ENCODE results near the gene IFT25. TPM values are rescaled to one million over a fixed set of nuclear protein-coding genes. Genes with fewer than 3 reads are reported as not detected.
A peak's percentile ranks its signal among the peaks of the same experiment; 100 is the strongest.

Gene IFT25
- polyA plus RNA-seq, 2 donors: 18.9 to 23.7 TPM

GRCh38 chr1:53959664-53960250 lies 14.3 kb upstream of the IFT25 start:
- Histone ChIP-seq H3K4me3 (ENCODE audit: low read depth in 1 of 2, low read length in 2 of 2) (no peak overlapping the region), H3K9me3 (ENCODE audit: control insufficient read depth in 2 of 2, insufficient read depth in 1 of 2, low read depth in 1 of 2, low read length in 1 of 2) (no peaks in the 10 kb centered on the region), H3K4me1 (ENCODE audit: control insufficient read depth in 2 of 2, insufficient read depth in 2 of 2, low read length in 1 of 2) (no peaks in the 10 kb centered on the region), H3K36me3 (ENCODE audit: control insufficient read depth in 2 of 2, insufficient read depth in 2 of 2, low read length in 1 of 2) (peaks cover 6 to 23% of the 10 kb centered on the region in 2 donors), H3K27me3 (ENCODE audit: control insufficient read depth in 1 of 2, insufficient read depth in 2 of 2, low read length in 2 of 2) (no peaks in the 10 kb centered on the region), H3K27ac (ENCODE audit: low read depth in 2 of 2, low read length in 1 of 2) (no peak overlapping the region)

DNA sequence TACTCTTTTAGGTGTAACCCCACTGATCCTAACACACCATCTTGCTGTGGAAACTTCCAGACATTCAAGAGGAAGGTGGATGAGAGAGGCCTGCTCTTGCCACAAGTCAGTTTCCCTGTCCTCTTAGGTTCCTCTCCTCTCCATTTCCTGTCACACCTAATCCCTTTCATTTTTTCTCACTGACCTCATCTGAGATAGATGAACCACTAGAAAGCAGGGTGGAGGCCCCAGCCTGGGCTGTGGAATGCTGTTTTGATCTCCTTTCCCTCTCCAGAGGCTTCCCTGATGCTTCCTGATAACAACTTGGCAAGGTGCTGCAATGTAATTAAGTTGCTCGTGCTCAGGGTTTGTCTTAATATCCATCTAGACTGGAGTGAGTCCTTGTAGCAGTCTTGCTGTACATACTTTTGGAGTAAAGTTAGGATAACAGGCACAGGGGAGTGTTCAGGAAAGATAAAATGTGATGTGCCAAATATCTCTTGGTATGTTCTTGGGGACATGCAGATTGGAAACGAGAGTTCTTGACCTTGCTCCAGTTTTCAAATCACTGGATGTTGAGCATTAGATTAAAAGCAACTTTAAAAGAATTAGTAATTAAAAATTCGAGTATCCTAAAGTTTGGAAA lies 11.8 kb upstream of the IFT25 start:
- H3K9me3 ChIP-seq (ENCODE audit: control insufficient read depth in 2 of 2, insufficient read depth in 1 of 2, low read depth in 1 of 2, low read length in 1 of 2): no peaks in the 10 kb centered on the region
- no peak overlapping the region for H3K4me3 ChIP-seq (ENCODE audit: low read depth in 1 of 2, low read length in 2 of 2)
- H3K27me3 ChIP-seq (ENCODE audit: control insufficient read depth in 1 of 2, insufficient read depth in 2 of 2, low read length in 2 of 2): no peaks in the 10 kb centered on the region
- H3K27ac ChIP-seq (ENCODE audit: low read depth in 2 of 2, low read length in 1 of 2): peak overlapping the region; percentile 12 to 40
- peaks cover 0 to 9% of the 10 kb centered on the region in 2 donors for H3K36me3 ChIP-seq (ENCODE audit: control insufficient read depth in 2 of 2, insufficient read depth in 2 of 2, low read length in 1 of 2)
- WGBS, 2 donors: 45 to 49% methylated on average over 3 of the region's 3 CpGs
- H3K4me1 ChIP-seq (ENCODE audit: control insufficient read depth in 2 of 2, insufficient read depth in 2 of 2, low read length in 1 of 2): no peaks in the 10 kb centered on the region

GRCh38 chr1:53956308-53957168 lies 11.0 kb upstream of the IFT25 start:
- Histone ChIP-seq H3K4me3 (ENCODE audit: low read depth in 1 of 2, low read length in 2 of 2) (no peak overlapping the region), H3K27ac (ENCODE audit: low read depth in 2 of 2, low read length in 1 of 2) (peak overlapping the region; percentile 27 to 40), H3K4me1 (ENCODE audit: control insufficient read depth in 2 of 2, insufficient read depth in 2 of 2, low read length in 1 of 2) (no peaks in the 10 kb centered on the region), H3K9me3 (ENCODE audit: control insufficient read depth in 2 of 2, insufficient read depth in 1 of 2, low read depth in 1 of 2, low read length in 1 of 2) (no peaks in the 10 kb centered on the region), H3K27me3 (ENCODE audit: control insufficient read depth in 1 of 2, insufficient read depth in 2 of 2, low read length in 2 of 2) (no peaks in the 10 kb centered on the region), H3K36me3 (ENCODE audit: control insufficient read depth in 2 of 2, insufficient read depth in 2 of 2, low read length in 1 of 2) (peaks cover 5 to 9% of the 10 kb centered on the region in 2 donors)
- 61 to 66% methylated on average over 3 of the region's 3 CpGs for WGBS, 2 donors

DNA sequence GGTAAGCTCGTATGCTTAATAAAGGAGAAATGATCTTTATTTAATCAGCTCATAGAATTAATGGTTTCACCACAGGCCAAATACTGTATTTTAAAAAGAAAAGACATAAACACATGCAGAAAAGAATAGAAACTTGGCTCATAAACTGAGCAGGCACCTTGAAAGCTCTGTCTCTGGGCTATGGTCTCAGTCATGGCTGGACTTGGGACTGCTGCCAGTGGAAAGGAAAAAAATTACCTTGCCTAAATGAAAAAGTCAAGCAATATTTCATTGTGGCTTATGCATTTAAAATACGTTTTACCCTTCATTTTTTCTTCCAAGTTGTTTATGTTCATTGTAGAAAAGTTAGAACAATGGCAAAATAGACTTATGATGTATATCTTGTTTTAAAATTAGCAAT lies 8.6 kb upstream of the IFT25 start:
- peaks cover 7 to 8% of the 10 kb centered on the region in 2 donors for H3K36me3 ChIP-seq (ENCODE audit: control insufficient read depth in 2 of 2, insufficient read depth in 2 of 2, low read length in 1 of 2)
- H3K27ac ChIP-seq (ENCODE audit: low read depth in 2 of 2, low read length in 1 of 2): no peak overlapping the region
- no peaks in the 10 kb centered on the region for H3K9me3 ChIP-seq (ENCODE audit: control insufficient read depth in 2 of 2, insufficient read depth in 1 of 2, low read depth in 1 of 2, low read length in 1 of 2)
- H3K4me3 ChIP-seq (ENCODE audit: low read depth in 1 of 2, low read length in 2 of 2): no peak overlapping the region
- H3K4me1 ChIP-seq (ENCODE audit: control insufficient read depth in 2 of 2, insufficient read depth in 2 of 2, low read length in 1 of 2): no peaks in the 10 kb centered on the region
- no peaks in the 10 kb centered on the region for H3K27me3 ChIP-seq (ENCODE audit: control insufficient read depth in 1 of 2, insufficient read depth in 2 of 2, low read length in 2 of 2)
- WGBS, 2 donors: 71 to 74% methylated on average over 2 of the region's 2 CpGs

DNA sequence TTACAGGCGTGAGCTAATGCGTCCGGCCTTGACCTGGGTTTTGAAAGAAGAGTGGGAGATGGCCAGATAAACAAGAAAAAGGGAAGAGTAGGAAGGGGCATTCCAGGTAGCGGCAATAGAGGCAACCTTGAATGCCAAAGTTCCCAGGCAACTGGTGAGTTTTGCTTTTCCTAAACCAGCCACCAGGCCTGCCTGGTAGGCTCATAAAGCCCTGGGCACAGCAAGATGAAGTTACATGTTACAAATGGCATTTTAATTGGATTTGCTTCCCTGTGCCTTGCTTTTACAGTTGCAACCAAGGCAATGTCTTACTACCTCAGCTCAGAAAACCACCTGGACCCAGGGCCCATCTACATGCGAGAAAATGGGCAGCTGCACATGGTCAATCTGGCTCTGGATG lies 6.2 kb upstream of the IFT25 start:
- Histone ChIP-seq H3K27ac (ENCODE audit: low read depth in 2 of 2, low read length in 1 of 2) (no peak overlapping the region), H3K27me3 (ENCODE audit: control insufficient read depth in 1 of 2, insufficient read depth in 2 of 2, low read length in 2 of 2) (no peaks in the 10 kb centered on the region), H3K9me3 (ENCODE audit: control insufficient read depth in 2 of 2, insufficient read depth in 1 of 2, low read depth in 1 of 2, low read length in 1 of 2) (no peaks in the 10 kb centered on the region), H3K4me3 (ENCODE audit: low read depth in 1 of 2, low read length in 2 of 2) (no peak overlapping the region), H3K36me3 (ENCODE audit: control insufficient read depth in 2 of 2, insufficient read depth in 2 of 2, low read length in 1 of 2) (peaks cover 0 to 8% of the 10 kb centered on the region in 2 donors), H3K4me1 (ENCODE audit: control insufficient read depth in 2 of 2, insufficient read depth in 2 of 2, low read length in 1 of 2) (no peaks in the 10 kb centered on the region)
- WGBS, 2 donors: 87 to 96% methylated on average over 5 of the region's 5 CpGs

- 84 to 89% methylated on average over 4 of the region's 4 CpGs for WGBS, 2 donors
- no peak overlapping the region for H3K27ac ChIP-seq (ENCODE audit: low read depth in 2 of 2, low read length in 1 of 2)
- no peaks in the 10 kb centered on the region for H3K27me3 ChIP-seq (ENCODE audit: control insufficient read depth in 1 of 2, insufficient read depth in 2 of 2, low read length in 2 of 2)
- H3K4me3 ChIP-seq (ENCODE audit: low read depth in 1 of 2, low read length in 2 of 2): no peak overlapping the region
- no peaks in the 10 kb centered on the region for H3K9me3 ChIP-seq (ENCODE audit: control insufficient read depth in 2 of 2, insufficient read depth in 1 of 2, low read depth in 1 of 2, low read length in 1 of 2)
- H3K4me1 ChIP-seq (ENCODE audit: control insufficient read depth in 2 of 2, insufficient read depth in 2 of 2, low read length in 1 of 2): peaks cover 0 to 6% of the 10 kb centered on the region in 2 donors
- H3K36me3 ChIP-seq (ENCODE audit: control insufficient read depth in 2 of 2, insufficient read depth in 2 of 2, low read length in 1 of 2): peaks cover 0 to 8% of the 10 kb centered on the region in 2 donors
Observed at GRCh38 chr1:53949023-53949990, 3.8 kb upstream of the IFT25 start.

DNA sequence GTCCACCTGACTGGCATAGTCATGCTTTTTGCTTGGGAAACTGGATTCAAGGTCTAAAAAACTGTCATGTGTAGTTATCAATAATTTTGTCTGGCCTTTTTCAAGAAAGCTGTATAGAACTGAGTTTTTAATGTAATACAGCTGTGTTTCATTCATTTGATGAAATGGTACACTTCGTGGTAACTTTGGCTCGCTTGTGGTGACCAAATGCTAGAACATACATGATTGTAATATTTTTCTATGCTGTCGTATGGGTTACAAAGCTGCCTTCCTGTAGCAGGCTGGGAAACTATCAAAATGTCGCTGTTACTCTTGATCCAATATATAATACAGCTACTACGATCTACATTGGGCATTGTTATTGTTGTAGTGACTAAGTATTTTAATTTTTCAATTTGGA lies 2.8 kb upstream of the IFT25 start:
- no peak overlapping the region for H3K27ac ChIP-seq (ENCODE audit: low read depth in 2 of 2, low read length in 1 of 2)
- H3K4me1 ChIP-seq (ENCODE audit: control insufficient read depth in 2 of 2, insufficient read depth in 2 of 2, low read length in 1 of 2): peaks cover 0 to 6% of the 10 kb centered on the region in 2 donors
- no peaks in the 10 kb centered on the region for H3K27me3 ChIP-seq (ENCODE audit: control insufficient read depth in 1 of 2, insufficient read depth in 2 of 2, low read length in 2 of 2)
- H3K9me3 ChIP-seq (ENCODE audit: control insufficient read depth in 2 of 2, insufficient read depth in 1 of 2, low read depth in 1 of 2, low read length in 1 of 2): no peaks in the 10 kb centered on the region
- 85 to 89% methylated on average over 5 of the region's 5 CpGs for WGBS, 2 donors
- peaks cover 0 to 8% of the 10 kb centered on the region in 2 donors for H3K36me3 ChIP-seq (ENCODE audit: control insufficient read depth in 2 of 2, insufficient read depth in 2 of 2, low read length in 1 of 2)
- no peak overlapping the region for H3K4me3 ChIP-seq (ENCODE audit: low read depth in 1 of 2, low read length in 2 of 2)

- peak overlapping the region in 1 of 2 donors; percentile 96 for H3K27ac ChIP-seq (ENCODE audit: low read depth in 2 of 2, low read length in 1 of 2)
Observed at GRCh38 chr1:53947172-53947907, 1.8 kb upstream of the IFT25 start.

More at GRCh38 chr1:53947172-53947907, 1.8 kb upstream of the IFT25 start:
- Histone ChIP-seq H3K9me3 (ENCODE audit: control insufficient read depth in 2 of 2, insufficient read depth in 1 of 2, low read depth in 1 of 2, low read length in 1 of 2) (no peaks in the 10 kb centered on the region), H3K4me3 (ENCODE audit: low read depth in 1 of 2, low read length in 2 of 2) (peak overlapping the region; percentile 71 to 80), H3K36me3 (ENCODE audit: control insufficient read depth in 2 of 2, insufficient read depth in 2 of 2, low read length in 1 of 2) (peaks cover 0 to 8% of the 10 kb centered on the region in 2 donors), H3K27me3 (ENCODE audit: control insufficient read depth in 1 of 2, insufficient read depth in 2 of 2, low read length in 2 of 2) (no peaks in the 10 kb centered on the region), H3K4me1 (ENCODE audit: control insufficient read depth in 2 of 2, insufficient read depth in 2 of 2, low read length in 1 of 2) (peaks cover 0 to 6% of the 10 kb centered on the region in 2 donors)
- WGBS, 2 donors: 47 to 49% methylated on average over 6 of the region's 6 CpGs
